Stimulated activated CD8-positive, alpha-beta memory T cell treated with anti-CD3 and anti-CD28 coated beads, Interleukin-15, amount 100 ng/mL, for 4 hours (primary cell): ENCODE results near the gene ZDHHC11B.
"Not testable (repeated sequence)": the region's sequence is repeated elsewhere in the genome, so short reads cannot be mapped to it uniquely, and the experiment has no call there.

Experiments
- DNase-seq, 2 donors: peaks; one replicate each; pipeline ENCODE4 v3.0.0-alpha.2; 2020; ENCODE audit warnings: low read depth in 2 of 2

The ZDHHC11B gene

GRCh38 chr5:784428-785177, at the start of gene ZDHHC11B:
Gene ZDHHC11B (minus strand): TSS chr5:784729. CDS start chr5:766919, 17,810 bp downstream.
- DNase-seq, result peak; percentile 80 to 86

- not testable (repeated sequence) for DNase-seq
Measured at GRCh38 chr5:834013-834412, 49.5 kb upstream of the ZDHHC11B start.

- not testable (repeated sequence) for DNase-seq
Measured at GRCh38 chr5:828194-828593, 43.7 kb upstream of the ZDHHC11B start.

GRCh38 chr5:825544-825943, 41.0 kb upstream of the ZDHHC11B start:
- DNase-seq, result not testable (repeated sequence)

- DNase-seq, result no peak
Measured at GRCh38 chr5:821504-821903, 37.0 kb upstream of the ZDHHC11B start.

- DNase-seq, result no peak
Measured at GRCh38 chr5:820245-820644, 35.7 kb upstream of the ZDHHC11B start.

- DNase-seq, result no peak
Measured at GRCh38 chr5:819078-819477, 34.5 kb upstream of the ZDHHC11B start.

- no peak for DNase-seq
Measured at GRCh38 chr5:816176-816575, 31.6 kb upstream of the ZDHHC11B start.

GRCh38 chr5:815449-815848, 30.9 kb upstream of the ZDHHC11B start:
- no peak for DNase-seq

- not testable (repeated sequence) for DNase-seq
Measured at GRCh38 chr5:813575-813974, 29.0 kb upstream of the ZDHHC11B start.

GRCh38 chr5:811384-811783, 26.9 kb upstream of the ZDHHC11B start:
- not testable (repeated sequence) for DNase-seq

- DNase-seq, result not testable (repeated sequence)
Measured at GRCh38 chr5:807719-808514, 23.4 kb upstream of the ZDHHC11B start.

GRCh38 chr5:801472-801871, 16.9 kb upstream of the ZDHHC11B start:
- no peak for DNase-seq

GRCh38 chr5:801055-801454, 16.5 kb upstream of the ZDHHC11B start:
- not testable (repeated sequence) for DNase-seq

GRCh38 chr5:798505-799138, 14.1 kb upstream of the ZDHHC11B start:
- not testable (repeated sequence) for DNase-seq

- DNase-seq, result not testable (repeated sequence)
Measured at GRCh38 chr5:797986-798385, 13.5 kb upstream of the ZDHHC11B start.

- not testable (repeated sequence) for DNase-seq
Measured at GRCh38 chr5:795873-796272, 11.3 kb upstream of the ZDHHC11B start.

- DNase-seq, result not testable (repeated sequence)
Measured at GRCh38 chr5:794948-795347, 10.4 kb upstream of the ZDHHC11B start.

GRCh38 chr5:788703-789102, 4.2 kb upstream of the ZDHHC11B start:
- DNase-seq, result not testable (repeated sequence)

- not testable (repeated sequence) for DNase-seq
Measured at GRCh38 chr5:787857-788233, 3.3 kb upstream of the ZDHHC11B start.

GRCh38 chr5:787224-787856, 2.8 kb upstream of the ZDHHC11B start:
- not testable (repeated sequence) for DNase-seq

- DNase-seq, result not testable (repeated sequence)
Measured at GRCh38 chr5:785181-785705, 714 bp upstream of the ZDHHC11B start.
